ENCODE measurements around the gene APCDD1L. TPM values are rescaled to one million over a fixed set of nuclear protein-coding genes. Genes with fewer than 3 reads are reported as not detected.
"Not testable (repeated sequence)": the region's sequence is repeated elsewhere in the genome, so short reads cannot be mapped to it uniquely, and the experiment has no call there.

Gene APCDD1L
- total RNA-seq, 1 donor from 2014 or later = not detected

DNA sequence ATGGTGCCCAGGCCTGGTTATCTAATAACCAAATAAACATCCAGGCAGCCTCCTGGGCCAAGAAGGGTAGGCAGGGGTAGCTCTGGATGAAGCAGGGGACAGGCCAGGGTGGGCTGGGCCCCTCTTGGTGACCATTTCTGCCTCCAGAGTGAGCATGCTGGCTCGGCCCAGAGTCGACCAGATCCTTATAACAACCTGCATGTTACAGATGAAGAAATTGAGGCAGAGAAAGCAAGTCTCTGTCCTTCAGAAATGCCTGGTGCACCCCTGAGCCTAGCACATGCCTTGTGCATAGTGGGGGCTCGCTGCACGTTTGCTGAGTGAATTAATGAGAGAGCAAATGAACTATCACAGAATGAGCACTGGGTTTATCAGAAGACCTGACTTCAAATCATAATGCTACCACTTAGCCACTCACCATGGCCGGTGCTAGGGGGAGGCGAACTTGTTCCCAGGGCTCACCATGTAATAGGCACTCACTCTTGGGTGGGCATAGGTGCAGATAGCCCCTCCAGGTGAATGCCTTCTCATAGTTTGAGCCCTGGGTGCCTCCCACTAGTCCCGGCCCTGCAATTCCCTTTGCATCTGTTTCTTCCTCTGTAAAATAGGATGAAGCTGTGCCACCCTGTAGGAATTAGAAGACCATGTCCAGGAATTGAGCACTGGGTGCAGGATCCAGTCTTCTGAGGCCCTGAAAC is 3.8 kb upstream of the APCDD1L start:
- no peak for DNase-seq (ENCODE audit: low spot score)
- no peaks in the 10 kb centered on the region for H3K9me3 Mint-ChIP-seq
- H3K4me1 Mint-ChIP-seq (ENCODE audit: low read depth) = no peaks in the 10 kb centered on the region
- H3K27ac Mint-ChIP-seq = no peak overlapping the region
- H3K27me3 Mint-ChIP-seq (ENCODE audit: insufficient read depth) = peaks cover 28% of the 10 kb centered on the region
- intact Hi-C loops (cut with micrococcal nuclease) = no loop called here
- H3K36me3 Mint-ChIP-seq (ENCODE audit: low read depth) = no peaks in the 10 kb centered on the region
- H3K4me3 Mint-ChIP-seq = no peak overlapping the region

GRCh38 chr20:58518387-58518786 is 3.2 kb upstream of the APCDD1L start:
- Mint-ChIP-seq H3K4me1 (ENCODE audit: low read depth) (no peaks in the 10 kb centered on the region), H3K36me3 (ENCODE audit: low read depth) (no peaks in the 10 kb centered on the region), H3K27me3 (ENCODE audit: insufficient read depth) (peaks cover 28% of the 10 kb centered on the region), H3K27ac (no peak overlapping the region), H3K4me3 (no peak overlapping the region), H3K9me3 (no peaks in the 10 kb centered on the region)
- no peak for DNase-seq (ENCODE audit: low spot score)
- intact Hi-C loops (cut with micrococcal nuclease) = no loop called here

DNA sequence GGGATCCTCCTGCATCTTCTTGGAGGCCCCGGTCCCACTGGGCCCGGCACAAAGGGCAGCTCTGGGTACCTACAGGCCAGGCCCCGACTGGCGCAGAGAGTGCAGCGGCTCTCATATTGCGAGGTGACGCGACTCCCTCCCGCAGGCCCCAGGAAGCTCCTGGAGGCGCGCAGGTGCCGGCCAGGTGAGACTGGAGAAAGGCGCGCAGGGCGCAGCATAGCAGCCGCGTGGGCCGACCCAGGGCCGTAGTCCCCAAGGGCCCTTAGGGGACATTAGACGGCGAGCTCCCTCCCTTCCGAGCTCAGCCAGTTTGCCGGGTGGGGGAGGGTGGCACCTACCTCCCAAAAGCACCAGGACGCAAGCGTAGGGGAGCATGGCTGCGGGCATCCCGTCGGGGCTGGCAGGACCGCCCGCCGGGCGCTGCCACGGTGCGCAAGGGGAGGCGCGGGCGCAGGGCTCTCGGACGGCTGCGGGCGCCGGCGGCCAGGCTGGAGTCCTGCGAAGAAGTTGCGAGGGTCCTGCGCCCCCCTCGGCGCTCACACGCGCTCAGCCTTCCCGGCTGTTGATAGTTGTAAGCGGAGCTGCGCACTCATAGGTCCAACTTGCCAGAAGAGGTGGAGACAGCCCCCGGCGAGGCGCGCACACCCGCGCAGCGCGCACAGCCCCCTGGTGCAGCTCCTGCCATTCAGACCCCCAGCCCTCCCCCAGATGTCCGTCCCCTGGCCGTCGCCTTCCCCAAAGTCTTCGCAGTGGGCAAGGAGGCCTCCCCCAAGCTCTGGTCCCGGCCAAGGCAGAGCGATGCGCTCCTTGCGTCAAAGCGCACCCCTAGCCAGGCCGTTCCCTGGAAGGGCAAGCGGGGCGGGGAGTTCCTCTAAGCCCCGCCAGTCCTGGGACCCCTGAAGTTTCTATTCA is 622 bp downstream of the APCDD1L start:
- Mint-ChIP-seq H3K27me3 (ENCODE audit: insufficient read depth) (peaks cover 42% of the 10 kb centered on the region), H3K4me1 (ENCODE audit: low read depth) (no peaks in the 10 kb centered on the region), H3K36me3 (ENCODE audit: low read depth) (no peaks in the 10 kb centered on the region), H3K4me3 (no peak overlapping the region), H3K27ac (no peak overlapping the region), H3K9me3 (no peaks in the 10 kb centered on the region)
- intact Hi-C loops (cut with micrococcal nuclease) = no loop called here
- DNase-seq (ENCODE audit: low spot score) = no peak

GRCh38 chr20:58513580-58514285 is 1.5 kb downstream of the APCDD1L start:
- H3K36me3 Mint-ChIP-seq (ENCODE audit: low read depth) = no peaks in the 10 kb centered on the region
- H3K4me3 Mint-ChIP-seq = no peak overlapping the region
- no peaks in the 10 kb centered on the region for H3K4me1 Mint-ChIP-seq (ENCODE audit: low read depth)
- peaks cover 42% of the 10 kb centered on the region for H3K27me3 Mint-ChIP-seq (ENCODE audit: insufficient read depth)
- no peak for DNase-seq (ENCODE audit: low spot score)
- H3K27ac Mint-ChIP-seq = no peak overlapping the region
- intact Hi-C loops (cut with micrococcal nuclease) = no loop called here
- H3K9me3 Mint-ChIP-seq = no peaks in the 10 kb centered on the region

DNA sequence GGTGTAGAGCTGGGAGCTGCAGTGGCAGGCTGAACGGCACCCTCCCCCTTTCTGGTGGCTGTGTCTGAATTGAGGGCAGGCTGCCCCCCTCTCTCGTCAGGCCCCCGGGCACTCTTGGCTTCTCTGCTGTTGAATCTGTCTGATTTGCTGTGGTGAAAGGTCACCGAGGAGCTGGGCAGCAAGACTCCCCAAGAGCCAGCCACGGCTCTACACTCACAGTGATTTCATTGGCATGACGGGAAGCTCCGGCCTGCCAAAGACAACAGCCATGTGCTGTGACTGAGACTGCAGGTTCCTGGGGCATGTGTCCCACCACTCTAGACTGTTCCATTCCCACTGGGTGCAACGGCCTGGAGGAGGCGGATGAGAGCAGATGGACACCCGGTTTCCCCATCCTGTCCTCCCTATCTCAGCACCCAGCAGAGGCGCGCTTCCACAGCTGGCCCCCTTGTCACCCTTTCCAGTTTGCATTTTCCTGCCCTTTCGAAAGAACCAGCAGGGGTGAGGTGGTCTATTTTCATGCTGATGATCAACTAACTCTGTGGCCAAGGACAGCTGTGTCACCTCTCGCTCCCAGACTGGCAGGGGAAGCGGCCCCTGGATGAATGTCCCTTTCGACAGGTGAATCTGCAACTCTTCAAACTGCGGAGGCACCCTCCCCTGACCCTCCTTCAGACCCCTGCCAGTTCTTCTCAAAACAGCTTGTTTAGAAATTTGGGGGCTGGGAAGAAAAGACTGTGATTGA is 2.2 kb downstream of the APCDD1L start:
- no peak for DNase-seq (ENCODE audit: low spot score)
- Mint-ChIP-seq H3K27me3 (ENCODE audit: insufficient read depth) (peaks cover 37% of the 10 kb centered on the region), H3K4me3 (no peak overlapping the region), H3K9me3 (no peaks in the 10 kb centered on the region), H3K36me3 (ENCODE audit: low read depth) (no peaks in the 10 kb centered on the region), H3K27ac (no peak overlapping the region), H3K4me1 (ENCODE audit: low read depth) (no peaks in the 10 kb centered on the region)
- intact Hi-C loops (cut with micrococcal nuclease) = no loop called here

DNA sequence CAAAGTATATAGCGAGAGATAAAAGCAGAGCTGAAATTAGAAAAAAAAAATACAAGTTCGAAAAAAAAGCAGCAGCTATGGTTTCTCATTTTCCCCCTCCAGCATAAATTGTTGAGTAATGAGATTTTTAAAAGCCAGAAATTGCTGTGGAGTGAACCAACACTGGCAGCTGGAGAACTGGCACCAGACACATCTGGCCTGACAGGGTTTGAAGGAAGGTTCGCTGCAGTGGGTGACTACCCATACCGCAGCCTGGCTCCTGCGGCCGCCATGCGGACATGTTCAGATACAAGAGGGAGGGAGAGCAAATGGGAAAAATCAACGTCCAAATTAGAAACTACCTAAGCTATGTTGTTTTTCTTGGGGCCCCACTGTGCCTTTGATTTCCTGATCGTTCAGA is 3.3 kb downstream of the APCDD1L start:
- no peak overlapping the region for H3K27ac Mint-ChIP-seq
- DNase-seq (ENCODE audit: low spot score) = no peak
- H3K4me3 Mint-ChIP-seq = no peak overlapping the region
- H3K9me3 Mint-ChIP-seq = no peaks in the 10 kb centered on the region
- intact Hi-C loops (cut with micrococcal nuclease) = no loop called here
- H3K36me3 Mint-ChIP-seq (ENCODE audit: low read depth) = no peaks in the 10 kb centered on the region
- H3K4me1 Mint-ChIP-seq (ENCODE audit: low read depth) = no peaks in the 10 kb centered on the region
- peaks cover 27% of the 10 kb centered on the region for H3K27me3 Mint-ChIP-seq (ENCODE audit: insufficient read depth)

GRCh38 chr20:58511364-58511763 is 3.8 kb downstream of the APCDD1L start:
- Mint-ChIP-seq H3K4me3 (no peak overlapping the region), H3K27me3 (ENCODE audit: insufficient read depth) (peaks cover 25% of the 10 kb centered on the region), H3K9me3 (no peaks in the 10 kb centered on the region), H3K36me3 (ENCODE audit: low read depth) (no peaks in the 10 kb centered on the region), H3K4me1 (ENCODE audit: low read depth) (no peaks in the 10 kb centered on the region), H3K27ac (no peak overlapping the region)
- DNase-seq (ENCODE audit: low spot score) = no peak
- intact Hi-C loops (cut with micrococcal nuclease) = no loop called here

GRCh38 chr20:58510921-58511320 is 4.3 kb downstream of the APCDD1L start:
- Mint-ChIP-seq H3K27ac (no peak overlapping the region), H3K4me3 (no peak overlapping the region)
- intact Hi-C loops (cut with micrococcal nuclease) = no loop called here

DNA sequence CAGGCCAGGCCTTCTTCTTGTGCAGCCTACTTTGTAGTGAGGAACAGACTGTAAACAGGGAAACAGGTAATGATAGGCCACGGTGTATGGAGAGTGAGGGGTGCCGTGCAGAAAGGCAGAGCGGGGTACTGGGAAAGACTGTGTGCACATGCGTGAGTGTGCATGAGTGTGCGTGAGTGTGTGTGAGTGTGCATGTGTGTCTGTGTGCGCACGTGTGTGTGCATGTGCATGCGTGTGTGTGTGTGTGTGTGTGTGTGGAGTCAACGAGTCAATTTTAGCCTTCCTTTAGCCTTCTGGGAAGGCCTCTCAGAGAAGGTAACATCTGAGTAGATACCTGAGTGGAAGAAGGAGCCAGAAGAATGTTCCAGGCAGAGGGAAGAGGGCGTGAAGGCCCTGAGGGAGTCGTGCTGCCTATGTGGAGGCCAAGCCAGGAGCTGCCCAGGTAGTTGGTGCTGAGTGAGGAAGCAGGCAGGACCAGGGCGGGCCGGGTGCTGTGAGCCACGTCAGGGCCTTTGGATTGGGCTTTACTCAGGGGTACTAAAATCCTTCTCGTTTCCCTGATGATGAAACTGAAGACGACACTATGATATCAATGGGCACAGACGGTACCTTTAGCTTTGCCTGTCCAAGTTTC is 6.3 kb downstream of the APCDD1L start:
- peaks cover 14% of the 10 kb centered on the region for H3K27me3 Mint-ChIP-seq (ENCODE audit: insufficient read depth)
- H3K9me3 Mint-ChIP-seq = peaks cover 4% of the 10 kb centered on the region
- H3K36me3 Mint-ChIP-seq (ENCODE audit: low read depth) = no peaks in the 10 kb centered on the region
- intact Hi-C loops (cut with micrococcal nuclease) = no loop called here
- H3K27ac Mint-ChIP-seq = no peak overlapping the region
- no peaks in the 10 kb centered on the region for H3K4me1 Mint-ChIP-seq (ENCODE audit: low read depth)
- no peak overlapping the region for H3K4me3 Mint-ChIP-seq
- no peak for DNase-seq (ENCODE audit: low spot score)

More at GRCh38 chr20:58510921-58511320, 4.3 kb downstream of the APCDD1L start:
- Mint-ChIP-seq H3K9me3 (no peaks in the 10 kb centered on the region), H3K27me3 (ENCODE audit: insufficient read depth) (peaks cover 21% of the 10 kb centered on the region), H3K4me1 (ENCODE audit: low read depth) (no peaks in the 10 kb centered on the region), H3K36me3 (ENCODE audit: low read depth) (no peaks in the 10 kb centered on the region)
- no peak for DNase-seq (ENCODE audit: low spot score)

DNA sequence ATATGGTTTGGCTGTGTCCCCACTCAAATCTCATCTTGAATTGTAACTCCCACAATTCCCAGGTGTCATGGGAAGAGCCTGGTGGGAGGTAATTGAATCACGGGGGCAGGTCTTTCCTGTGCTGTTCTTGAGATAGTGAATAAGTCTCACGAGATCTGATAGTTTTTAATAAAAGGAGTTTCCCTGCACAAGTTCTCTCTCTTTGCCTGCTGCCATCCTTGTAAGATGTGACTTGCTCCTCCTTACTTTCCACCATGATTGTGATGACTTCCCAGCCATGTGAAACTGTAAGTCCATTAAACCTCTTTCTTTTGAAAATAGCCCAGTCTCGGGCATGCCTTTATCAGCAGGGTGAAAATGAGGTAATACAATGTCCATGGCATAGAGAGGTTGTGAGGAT is 8.2 kb downstream of the APCDD1L start:
- H3K27ac Mint-ChIP-seq; H3K27me3 Mint-ChIP-seq (ENCODE audit: insufficient read depth); H3K36me3 Mint-ChIP-seq (ENCODE audit: low read depth); H3K4me3 Mint-ChIP-seq; H3K4me1 Mint-ChIP-seq (ENCODE audit: low read depth); H3K9me3 Mint-ChIP-seq; DNase-seq (ENCODE audit: low spot score); intact Hi-C loops (cut with micrococcal nuclease): not testable (repeated sequence)

DNA sequence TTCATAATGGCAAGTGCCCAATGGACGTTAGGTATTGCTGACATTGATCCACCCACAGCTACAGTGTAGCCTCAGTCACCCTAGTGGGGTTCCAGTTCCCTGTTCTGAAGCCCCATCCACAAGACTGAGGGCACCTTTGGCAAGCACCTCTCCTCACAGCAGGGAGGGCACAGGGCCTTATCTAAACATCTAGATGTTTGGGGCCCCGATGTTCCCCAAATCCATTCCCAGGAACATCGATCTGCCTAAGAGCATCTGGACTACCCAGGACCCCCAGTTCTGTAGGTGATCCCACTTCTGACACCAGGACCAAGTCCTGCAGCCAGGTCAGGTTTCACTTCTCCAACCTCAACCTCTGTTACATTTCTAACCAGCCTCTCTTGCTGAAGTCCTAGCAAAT is 10.6 kb downstream of the APCDD1L start:
- no peak for DNase-seq (ENCODE audit: low spot score)
- no peaks in the 10 kb centered on the region for H3K36me3 Mint-ChIP-seq (ENCODE audit: low read depth)
- H3K4me3 Mint-ChIP-seq = no peak overlapping the region
- no peak overlapping the region for H3K27ac Mint-ChIP-seq
- no peaks in the 10 kb centered on the region for H3K27me3 Mint-ChIP-seq (ENCODE audit: insufficient read depth)
- intact Hi-C loops (cut with micrococcal nuclease) = no loop called here
- no peaks in the 10 kb centered on the region for H3K4me1 Mint-ChIP-seq (ENCODE audit: low read depth)
- H3K9me3 Mint-ChIP-seq = peaks cover 8% of the 10 kb centered on the region

GRCh38 chr20:58503668-58504067 is 11.5 kb downstream of the APCDD1L start:
- Mint-ChIP-seq H3K4me3 (no peak overlapping the region), H3K9me3 (peaks cover 8% of the 10 kb centered on the region), H3K27me3 (ENCODE audit: insufficient read depth) (no peaks in the 10 kb centered on the region), H3K27ac (no peak overlapping the region), H3K4me1 (ENCODE audit: low read depth) (no peaks in the 10 kb centered on the region), H3K36me3 (ENCODE audit: low read depth) (no peaks in the 10 kb centered on the region)
- no peak for DNase-seq (ENCODE audit: low spot score)
- intact Hi-C loops (cut with micrococcal nuclease) = no loop called here

Measured in activated T-helper 1 cell treated with anti-CD3 and anti-CD28 coated beads, Interleukin-12 subunit alpha, Interleukin-12 subunit beta, Interleukin-2, Interleukin-4 antibody, amounts not matched to agents 30 ng/mL and 10 ng/mL and 1 ng/mL, durations not matched to agents 14 hours and 24 hours and 36 hours (primary cell).